Stimulated activated CD4-positive, alpha-beta T cell treated with anti-CD3 and anti-CD28 coated beads, Interleukin-1b, Interleukin-23, amount 100 ng/mL, for 4 hours (primary cell): ENCODE data around the gene APOBEC3H.
"Not testable (repeated sequence)": the region's sequence is repeated elsewhere in the genome, so short reads cannot be mapped to it uniquely, and the experiment has no call there.

Source experiments
- DNase-seq, 2 donors: peaks; one replicate each; pipeline ENCODE4 v3.0.0-alpha.2; 2020; ENCODE audit warnings: low read depth in 2 of 2

APOBEC3H gene

GRCh38 chr22:39097098-39098020 is at the start of gene APOBEC3H:
Gene APOBEC3H (plus strand): TSS chr22:39097244. CDS start chr22:39100279, 3,035 bp downstream.
- peak in 1 of 2 donors; percentile 28 for DNase-seq

GRCh38 chr22:39049486-39049885 is 47.6 kb upstream of the APOBEC3H start:
- not testable (repeated sequence) for DNase-seq

DNA sequence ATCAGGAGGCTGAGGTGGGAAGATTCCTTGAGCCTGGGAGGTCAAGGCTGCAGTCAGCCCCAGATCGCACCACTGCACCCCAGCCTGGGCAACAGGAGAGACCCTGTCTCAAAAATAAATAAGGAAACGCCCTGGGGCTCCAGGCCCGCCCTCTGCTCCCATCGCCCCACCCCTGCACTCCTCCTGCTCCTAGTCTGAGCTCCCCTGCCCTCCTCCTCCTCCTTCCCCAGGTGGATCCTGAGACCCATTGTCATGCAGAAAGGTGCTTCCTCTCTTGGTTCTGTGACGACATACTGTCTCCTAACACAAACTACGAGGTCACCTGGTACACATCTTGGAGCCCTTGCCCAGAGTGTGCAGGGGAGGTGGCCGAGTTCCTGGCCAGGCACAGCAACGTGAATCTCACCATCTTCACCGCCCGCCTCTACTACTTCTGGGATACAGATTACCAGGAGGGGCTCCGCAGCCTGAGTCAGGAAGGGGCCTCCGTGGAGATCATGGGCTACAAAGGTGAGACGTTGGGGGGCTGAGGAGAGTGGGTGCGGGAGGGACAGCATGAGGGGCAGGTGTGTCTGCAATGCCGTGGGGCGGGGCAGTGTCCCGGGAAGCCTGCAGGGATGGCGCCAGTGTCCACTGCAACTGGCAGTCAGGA is 45.1 kb upstream of the APOBEC3H start:
- not testable (repeated sequence) for DNase-seq

DNA sequence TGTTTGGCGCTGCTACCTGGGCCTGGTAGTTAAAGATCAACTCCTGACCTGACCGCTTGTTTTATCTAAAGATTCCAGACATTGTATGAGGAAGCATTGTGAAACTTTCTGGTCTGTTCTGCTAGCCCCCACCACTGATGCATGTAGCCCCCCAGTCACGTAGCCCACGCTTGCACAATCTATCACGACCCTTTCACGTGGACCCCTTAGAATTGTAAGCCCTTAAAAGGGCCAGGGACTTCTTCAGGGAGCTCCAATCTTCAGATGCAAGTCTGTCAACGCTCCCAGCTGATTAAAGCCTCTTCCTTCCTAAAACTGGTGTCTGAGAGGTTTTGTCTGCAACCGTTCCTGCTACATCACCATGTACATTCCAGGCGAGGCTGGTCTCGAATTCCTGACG is 41.4 kb upstream of the APOBEC3H start:
- DNase-seq, result no peak

- not testable (repeated sequence) for DNase-seq
Observed at GRCh38 chr22:39061290-39061689, 35.8 kb upstream of the APOBEC3H start.

- DNase-seq, result not testable (repeated sequence)
Observed at GRCh38 chr22:39061951-39062350, 35.1 kb upstream of the APOBEC3H start.

GRCh38 chr22:39063904-39064303 is 33.1 kb upstream of the APOBEC3H start:
- DNase-seq, result not testable (repeated sequence)

GRCh38 chr22:39066442-39067276 is 30.4 kb upstream of the APOBEC3H start:
- DNase-seq, result not testable (repeated sequence)

DNA sequence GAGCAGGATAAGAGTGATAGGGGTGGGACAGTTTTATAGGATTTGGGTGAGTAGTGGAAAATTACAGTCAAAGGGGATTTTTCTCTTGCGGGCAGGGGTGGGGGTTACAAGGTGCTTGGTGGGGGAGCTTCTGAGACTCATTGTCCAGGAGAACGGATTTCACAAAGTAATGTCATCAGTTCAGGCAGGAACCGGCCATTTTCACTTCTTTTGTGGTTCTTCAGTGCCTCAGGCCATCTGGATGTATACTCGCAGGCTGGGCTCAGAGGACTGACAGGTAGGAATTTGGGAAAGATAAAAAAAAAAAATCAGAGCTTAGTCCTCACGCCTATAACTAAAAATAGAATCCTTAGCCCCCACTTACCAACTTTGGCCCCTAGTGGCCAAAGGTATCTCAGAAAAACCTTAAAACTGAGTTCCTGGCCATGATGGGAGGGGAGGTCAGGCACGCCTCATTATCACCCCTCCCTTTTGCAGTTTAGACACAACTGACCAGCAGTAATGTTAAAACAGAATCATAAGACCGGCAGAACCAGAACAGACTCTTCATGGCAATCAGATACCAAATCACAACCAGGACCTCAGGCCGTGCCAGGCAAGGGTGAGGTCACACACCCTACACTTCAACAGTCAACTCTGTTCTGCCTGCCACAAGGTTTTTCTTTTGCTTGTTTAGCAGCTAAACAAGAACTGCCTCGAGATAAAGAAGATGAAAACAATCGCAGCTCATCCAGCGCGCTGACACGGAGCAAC is 28.8 kb upstream of the APOBEC3H start:
- no peak for DNase-seq

DNA sequence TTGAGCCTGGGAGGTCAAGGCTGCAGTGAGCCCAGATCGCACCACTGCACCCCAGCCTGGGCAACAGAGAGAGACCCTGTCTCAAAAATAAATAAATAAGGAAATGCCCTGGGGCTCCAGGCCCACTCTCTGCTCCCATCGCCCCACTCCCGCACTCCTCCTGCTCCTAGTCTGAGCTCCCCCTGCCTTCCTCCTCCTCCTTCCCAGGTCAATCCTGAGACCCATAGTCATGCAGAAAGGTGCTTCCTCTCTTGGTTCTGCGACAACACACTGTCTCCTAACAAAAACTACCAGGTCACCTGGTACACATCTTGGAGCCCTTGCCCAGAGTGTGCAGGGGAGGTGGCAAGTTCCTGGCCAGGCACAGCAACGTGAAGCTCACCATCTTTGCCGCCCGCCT is 26.9 kb upstream of the APOBEC3H start:
- no peak for DNase-seq

DNA sequence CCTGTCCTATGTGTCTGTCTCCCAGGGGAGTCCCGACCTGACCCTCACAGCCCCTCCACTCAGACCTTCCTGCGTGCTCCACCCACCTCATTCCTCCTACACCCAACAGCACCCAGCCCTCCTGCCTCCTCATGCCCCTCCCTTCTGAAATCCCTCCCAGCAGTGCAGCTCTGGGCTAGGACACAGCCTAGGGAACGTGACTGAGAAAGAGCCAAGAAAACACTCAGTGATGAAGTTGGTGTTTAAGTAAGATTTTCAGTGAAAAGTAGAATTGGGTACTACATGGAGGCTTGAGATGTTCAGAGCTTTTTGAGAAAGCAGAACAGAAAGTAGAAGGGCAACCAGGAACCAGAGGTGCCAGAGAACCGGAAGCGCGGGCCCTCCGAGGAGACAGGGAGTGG is 24.5 kb upstream of the APOBEC3H start:
- not testable (repeated sequence) for DNase-seq

DNA sequence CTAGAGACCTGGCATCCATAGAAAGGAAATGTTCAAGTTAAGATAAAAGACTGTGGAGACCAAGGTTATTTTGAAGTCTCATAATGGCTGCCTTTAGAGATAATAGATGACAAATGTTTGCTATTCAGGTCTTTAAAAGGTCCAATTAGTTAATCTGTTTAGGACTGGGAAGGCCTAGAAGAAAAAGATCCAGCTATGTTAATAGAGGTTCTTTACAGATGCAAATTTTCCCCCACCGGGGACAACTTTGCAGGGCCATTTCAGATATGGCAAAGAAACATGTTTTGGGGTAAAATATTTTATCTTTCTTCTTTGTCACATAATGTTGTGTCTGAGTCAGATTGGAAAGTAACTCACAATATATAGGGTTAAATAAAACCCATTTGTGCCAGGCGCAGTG is 23.1 kb upstream of the APOBEC3H start:
- no peak for DNase-seq

GRCh38 chr22:39076155-39077025 is 20.7 kb upstream of the APOBEC3H start:
- not testable (repeated sequence) for DNase-seq

DNA sequence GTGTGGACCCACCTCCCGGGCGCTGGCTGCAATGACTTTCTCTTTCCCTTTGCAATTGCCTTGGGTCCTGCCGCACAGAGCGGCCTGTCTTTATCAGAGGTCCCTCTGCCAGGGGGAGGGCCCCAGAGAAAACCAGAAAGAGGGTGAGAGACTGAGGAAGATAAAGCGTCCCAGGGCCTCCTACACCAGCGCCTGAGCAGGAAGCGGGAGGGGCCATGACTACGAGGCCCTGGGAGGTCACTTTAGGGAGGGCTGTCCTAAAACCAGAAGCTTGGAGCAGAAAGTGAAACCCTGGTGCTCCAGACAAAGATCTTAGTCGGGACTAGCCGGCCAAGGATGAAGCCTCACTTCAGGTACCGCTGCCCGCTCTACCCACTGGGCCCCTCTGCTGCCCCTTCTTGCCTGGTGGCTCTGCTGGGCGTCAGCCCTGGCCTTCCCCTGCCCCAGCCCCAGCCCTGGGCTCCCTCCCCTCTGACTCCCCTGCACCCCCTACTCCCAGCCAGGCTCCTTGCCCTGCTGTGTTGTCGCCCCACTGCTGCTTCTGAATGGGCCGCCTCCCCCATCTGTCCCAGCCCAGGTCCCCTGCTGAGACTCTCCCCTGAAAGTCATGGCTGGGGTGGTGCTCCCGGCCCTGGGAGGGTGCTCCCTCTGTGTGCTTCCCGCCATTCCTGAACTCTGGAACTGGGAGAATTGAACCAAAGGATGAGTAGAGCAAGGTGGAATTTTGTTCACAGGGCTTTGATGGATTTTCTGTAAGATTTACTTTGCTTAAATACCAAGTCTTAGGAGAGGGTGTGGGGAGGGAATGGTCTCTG is 19.8 kb upstream of the APOBEC3H start, which contains the start of gene APOBEC3G:
TSS of gene APOBEC3G (plus strand) at position 250 of the 815 bp plus-strand sequence. CDS start at position 337, 87 bp downstream.
- peak in 1 of 2 donors; percentile 23 for DNase-seq

DNA sequence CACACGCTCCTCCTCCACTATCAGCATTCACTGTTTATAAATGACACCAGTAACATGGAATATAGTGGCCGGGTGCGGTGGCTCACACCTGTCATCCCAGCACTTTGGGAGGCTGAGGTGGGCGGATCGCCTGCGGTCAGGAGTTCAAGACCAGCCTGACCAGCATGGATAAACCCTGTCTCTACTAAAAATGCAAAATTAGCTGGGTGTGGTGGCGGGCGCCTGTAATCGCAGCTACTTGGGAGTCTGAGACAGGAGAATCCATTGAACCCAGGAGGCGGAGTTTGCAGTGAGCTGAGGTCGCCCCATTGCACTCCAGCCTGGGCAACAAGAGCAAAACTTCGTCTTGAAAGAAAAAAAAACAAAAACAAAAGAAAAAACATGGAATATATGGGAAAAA is 19.1 kb upstream of the APOBEC3H start:
- not testable (repeated sequence) for DNase-seq

DNA sequence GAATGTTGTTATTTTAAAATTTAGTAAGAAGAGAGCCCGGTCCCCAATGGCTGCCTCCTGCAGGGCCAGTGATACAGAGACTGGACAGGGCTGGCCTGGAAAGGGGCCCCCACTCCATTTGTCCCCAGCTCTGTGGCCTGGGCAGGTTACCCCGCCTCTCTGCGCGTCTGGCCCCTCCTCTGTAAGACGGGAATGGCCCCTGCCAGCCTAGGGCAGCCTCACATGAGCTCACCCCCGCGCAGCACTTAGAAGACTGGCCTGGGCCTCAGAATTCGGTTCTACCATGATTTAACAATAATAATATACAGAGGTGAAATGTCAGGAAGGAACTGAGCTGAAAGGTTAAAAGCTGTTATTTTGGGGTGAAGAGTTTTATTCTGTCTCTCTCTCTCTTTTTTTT is 18.7 kb upstream of the APOBEC3H start:
- DNase-seq, result no peak

- DNase-seq, result not testable (repeated sequence)
Observed at GRCh38 chr22:39079054-39079637, 17.9 kb upstream of the APOBEC3H start.

DNA sequence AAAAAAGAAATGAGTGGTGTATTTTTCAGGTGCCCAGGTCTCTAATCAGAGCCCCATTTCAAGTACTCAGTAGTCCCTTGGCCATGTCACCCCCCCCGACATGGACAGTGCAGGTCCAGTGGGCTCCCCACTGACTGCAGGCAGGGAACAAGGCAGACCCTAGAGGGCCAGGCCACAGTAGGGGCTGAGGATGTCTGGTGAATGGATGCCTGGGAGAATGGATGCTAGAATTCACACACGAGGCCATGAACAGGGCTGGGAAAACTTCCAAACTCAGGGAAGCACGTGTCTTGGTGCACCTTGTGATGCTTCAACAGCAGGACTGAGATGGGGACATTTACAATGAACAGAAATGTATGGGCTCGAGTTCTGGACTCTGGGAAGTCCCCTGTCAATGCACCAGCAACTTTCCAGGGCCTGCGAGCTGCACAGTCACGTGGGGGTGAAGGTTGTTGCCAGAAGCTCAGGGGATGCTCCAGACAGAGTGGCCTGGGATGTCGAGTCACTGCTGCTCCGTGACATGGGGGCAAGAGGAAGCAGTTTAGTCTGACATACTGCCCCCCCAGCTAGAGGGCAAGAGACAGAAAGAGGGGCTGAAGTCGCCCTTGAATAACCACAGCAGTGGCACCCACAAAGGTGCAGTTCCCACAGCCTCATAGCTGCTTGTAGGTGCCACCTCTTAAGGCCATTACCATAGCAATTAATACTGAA is 16.8 kb upstream of the APOBEC3H start:
- DNase-seq, result no peak
